ENCODE data around the gene ZER1.
"Not testable (repeated sequence)": the region's sequence is repeated elsewhere in the genome, so short reads cannot be mapped to it uniquely, and the experiment has no call there.

Gene ZER1

GRCh38 chr9:128713941-128714573 is 57.7 kb downstream of the ZER1 start:
- no peak for DNase-seq

DNA sequence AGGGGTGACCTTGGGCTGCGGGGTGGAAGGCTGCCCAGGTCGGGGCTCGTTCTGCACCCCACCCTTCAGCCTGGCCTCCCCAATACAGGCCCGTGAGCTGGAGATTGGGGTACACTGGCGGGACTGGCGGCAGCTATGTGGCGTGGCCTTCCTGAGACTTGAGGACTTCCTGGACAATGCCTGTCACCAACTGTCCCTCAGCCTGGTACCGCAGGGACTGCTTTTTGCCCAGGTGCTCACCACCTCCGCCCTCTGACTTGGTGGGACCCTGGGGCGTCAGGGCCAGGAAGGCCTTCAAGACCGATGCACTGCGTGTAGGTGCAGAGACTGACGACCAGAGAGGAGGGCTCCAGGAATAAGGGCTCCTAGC is 58.3 kb downstream of the ZER1 start:
- no peak for DNase-seq

GRCh38 chr9:128712451-128713410 is 59.0 kb downstream of the ZER1 start:
- DNase-seq = no peak

DNA sequence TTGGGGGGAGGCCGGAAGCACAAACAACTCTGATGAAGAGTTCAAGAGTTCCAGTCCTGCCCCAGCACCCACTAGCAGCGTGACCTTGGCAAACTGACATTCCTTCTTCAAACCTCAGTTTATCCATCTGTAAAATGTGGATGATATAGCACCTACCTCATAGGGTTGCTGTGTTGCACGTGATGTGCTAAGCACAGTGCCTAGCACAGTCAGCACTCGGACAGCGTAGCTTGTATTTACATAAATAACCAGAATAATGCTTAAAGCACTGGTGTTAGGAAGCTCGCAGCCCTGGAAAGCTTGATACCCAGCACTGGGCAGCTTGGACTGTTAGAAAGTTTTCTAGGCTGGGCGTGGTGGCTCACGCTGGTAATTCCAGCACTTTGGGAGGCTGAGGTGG is 64.3 kb downstream of the ZER1 start:
- no peak for DNase-seq

DNA sequence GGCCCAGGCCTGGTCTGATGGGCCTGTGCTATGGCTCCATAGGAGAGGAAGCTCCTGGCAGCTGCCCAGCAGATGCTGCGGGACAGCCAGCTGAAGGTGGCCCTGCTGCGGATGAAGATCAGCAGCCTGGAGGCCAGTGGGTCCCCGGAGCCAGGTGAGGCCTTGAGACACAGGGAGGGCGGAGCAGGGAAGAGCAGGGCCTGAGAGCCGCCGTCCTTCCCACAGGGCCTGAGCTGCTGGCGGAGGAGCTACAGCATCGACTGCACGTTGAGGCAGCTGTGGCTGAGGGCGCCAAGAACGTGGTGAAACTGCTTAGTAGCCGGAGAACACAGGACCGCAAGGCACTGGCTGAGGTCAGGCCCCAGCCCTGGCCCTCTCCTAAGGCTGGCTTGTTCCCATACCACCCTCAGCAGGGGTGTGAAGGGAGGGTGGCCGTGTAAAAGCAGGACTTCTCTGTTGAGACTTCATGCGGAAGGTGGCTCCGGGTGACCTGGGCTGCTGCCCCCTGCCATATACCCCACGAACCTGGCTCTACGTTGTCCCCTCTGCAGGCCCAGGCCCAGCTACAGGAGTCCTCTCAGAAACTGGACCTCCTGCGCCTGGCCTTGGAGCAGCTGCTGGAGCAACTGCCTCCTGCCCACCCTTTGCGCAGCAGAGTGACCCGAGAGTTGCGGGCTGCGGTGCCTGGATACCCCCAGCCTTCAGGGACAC is 64.9 kb downstream of the ZER1 start:
- no peak for DNase-seq

DNA sequence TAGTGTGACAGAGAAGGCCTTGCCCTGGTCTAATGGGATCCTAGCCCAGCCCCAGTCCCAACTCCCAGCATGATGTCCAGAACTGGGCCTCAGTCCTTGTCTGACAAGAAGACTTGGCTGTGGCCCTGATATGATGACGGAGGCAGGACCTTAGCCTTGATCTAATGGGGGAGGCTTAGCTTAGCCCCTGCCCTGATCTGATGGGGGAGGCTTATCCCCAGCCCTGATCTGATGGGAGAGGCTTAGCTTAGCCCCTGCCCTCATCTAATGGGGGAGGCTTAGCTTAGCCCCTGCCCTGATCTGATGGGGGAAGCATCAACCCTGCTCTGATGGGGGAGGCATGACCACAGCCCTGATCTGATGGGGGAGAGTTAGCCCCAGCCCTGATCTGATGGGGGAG is 65.7 kb downstream of the ZER1 start:
- DNase-seq = no peak

DNA sequence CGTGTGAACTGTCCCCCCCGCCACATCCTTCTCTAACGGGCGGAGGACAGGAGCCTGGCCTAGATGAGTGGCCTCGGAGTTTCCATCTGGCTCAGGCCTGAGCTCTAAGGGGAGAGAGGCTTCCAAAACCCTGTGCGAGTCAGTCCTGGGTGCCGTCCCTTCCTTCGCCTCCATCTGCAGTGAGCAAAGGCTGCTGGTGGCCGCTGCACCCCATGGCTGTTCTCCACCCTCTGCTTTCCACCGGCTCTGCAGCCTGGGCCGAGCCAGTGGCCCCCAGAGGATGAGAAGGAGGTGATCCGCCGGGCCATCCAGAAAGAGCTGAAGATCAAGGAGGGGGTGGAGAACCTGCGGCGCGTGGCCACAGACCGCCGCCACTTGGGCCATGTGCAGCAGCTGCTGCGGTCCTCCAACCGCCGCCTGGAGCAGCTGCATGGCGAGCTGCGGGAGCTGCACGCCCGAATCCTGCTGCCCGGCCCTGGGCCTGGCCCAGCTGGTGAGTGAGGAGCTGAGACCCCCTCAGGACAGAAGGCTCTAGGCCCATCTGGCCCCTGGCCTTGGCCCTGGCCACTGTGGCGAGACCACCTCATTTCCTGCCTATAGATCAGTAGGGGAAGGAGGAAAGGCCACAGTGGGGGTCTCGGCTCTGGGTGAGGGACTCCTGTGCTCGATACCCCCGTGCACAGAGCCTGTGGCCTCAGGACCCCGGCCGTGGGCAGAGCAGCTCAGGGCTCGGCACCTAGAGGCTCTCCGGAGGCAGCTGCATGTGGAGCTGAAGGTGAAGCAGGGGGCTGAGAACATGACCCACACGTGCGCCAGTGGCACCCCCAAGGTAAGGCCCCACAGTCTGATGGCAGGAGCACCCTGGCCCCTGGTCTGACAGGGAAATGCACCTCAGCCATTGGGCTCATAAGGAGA is 66.4 kb downstream of the ZER1 start:
- no peak for DNase-seq

DNA sequence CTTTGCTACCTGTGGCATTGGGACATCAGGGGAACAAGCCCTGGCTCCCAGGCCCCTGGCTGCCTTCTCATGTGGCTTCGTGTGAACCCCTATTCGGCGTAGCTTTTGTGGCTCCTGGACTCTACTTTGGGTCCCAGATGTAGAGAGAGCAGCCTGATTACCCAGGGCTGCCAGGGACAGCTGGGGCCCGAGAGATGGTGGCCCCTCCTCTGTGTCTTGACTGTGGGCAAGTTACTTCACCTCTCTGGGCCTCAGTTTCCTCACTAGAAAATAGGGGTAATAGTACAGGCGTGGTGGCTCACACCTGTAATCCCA is 67.4 kb downstream of the ZER1 start:
- no peak for DNase-seq

- DNase-seq = no peak
These were observed 67.9 kb downstream of the ZER1 start for GRCh38 chr9:128703616-128704355.

DNA sequence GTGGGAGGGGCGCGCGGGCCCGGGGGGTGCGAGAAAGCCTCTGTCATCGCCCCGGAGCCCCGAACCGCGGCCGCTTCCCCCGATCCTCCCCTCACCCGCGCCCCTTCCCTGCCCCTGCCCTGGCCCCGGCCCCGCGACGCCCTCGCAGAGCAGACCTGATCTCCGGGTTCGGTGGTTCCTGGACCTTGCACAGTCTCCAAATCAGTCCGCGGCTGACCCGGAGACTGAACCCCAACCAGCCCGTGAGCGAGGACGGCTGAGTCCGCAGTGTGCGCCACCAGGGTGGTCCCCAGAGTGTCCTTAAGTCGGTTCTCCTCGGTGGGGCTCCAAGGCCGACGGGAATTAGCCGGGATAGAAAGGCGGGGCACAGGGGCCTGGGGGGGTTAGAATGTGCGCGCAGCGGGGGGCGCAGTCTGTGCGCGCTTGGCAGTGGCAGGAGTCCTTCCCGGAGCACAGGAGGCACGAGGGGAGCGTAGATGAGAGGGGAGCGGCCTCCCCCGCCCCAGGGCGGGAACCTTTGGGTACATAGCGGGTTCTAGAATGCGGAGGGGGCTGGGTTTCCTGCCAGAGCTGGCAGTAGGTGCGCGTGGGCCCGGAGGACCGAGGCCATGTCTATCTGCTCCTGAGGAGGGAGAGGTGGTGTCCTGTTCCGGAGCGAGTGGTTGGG is 68.6 kb downstream of the ZER1 start:
- DNase-seq = peak in 2 of 6 experiments; percentile 28 to 57

- DNase-seq = peak; percentile 54 to 88 (median 76)
These were observed 69.2 kb downstream of the ZER1 start, which contains the start of gene PKN3 for GRCh38 chr9:128702445-128702948. PKN3 (plus strand) TSS chr9:128702503; CDS start chr9:128702916, 413 bp downstream.

DNA sequence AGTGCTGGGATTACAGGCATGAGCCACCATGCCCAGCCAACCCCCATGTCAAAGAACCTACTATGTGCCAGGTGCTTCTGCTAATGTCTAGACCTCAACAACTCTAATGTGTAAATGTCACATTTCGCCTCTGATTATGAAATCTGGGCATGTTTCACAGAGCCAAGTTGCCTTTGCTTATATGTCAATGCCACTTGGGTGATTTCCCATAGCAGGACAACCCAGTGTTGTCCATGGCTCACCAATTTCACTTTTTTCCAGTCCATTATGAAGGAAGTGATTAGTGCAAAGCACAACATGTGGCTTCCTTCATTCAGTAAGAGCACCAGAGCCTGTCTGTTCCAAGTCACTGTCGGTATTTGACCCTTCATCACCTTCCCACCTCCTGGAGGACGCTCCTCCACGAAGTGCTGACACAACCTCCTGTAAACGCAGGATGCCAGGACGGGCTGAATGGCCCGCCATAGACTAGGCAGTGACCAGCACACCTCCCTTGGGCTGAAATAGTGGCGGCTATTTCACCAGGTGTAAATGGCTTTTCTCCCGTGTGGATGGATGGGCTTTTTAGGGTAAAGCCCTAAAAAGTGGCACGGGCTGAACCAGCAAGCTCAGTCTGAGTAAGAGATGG is 70.4 kb downstream of the ZER1 start:
- no peak for DNase-seq

DNA sequence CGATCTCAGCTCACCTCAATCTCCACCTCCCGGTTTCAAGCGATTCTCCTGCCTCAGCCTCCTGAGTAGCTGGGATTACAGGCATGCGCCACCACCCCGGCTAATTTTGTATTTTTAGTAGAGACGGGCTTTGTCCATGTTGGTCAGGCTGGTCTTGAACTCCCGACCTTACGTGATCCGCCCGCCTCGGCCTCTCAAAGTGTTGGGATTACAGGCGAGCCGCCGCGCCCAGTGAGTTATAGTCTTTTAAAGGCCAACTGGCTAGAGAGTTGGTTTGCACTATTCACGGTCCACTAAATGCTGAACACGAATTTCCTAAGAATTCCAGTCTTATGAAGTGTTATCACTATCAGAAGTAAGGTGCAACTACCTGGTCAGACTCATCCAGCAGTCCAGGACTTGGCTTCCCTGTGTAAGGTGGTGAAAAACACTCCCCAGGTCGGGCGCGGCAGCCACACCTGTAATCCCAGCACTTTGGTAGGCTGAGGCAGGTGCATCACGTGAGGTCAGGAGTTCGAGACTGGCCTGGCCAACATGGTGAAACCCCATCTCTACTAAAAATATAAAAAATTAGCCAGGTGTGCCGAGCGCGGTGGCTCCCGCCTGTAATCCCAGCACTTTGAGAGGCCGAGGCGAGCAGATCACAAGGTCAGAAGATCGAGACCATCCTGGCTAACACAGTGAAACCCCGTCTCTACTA is 72.5 kb downstream of the ZER1 start:
- not testable (repeated sequence) for DNase-seq

GRCh38 chr9:128696923-128697707 is 74.6 kb downstream of the ZER1 start:
- DNase-seq = no peak

DNA sequence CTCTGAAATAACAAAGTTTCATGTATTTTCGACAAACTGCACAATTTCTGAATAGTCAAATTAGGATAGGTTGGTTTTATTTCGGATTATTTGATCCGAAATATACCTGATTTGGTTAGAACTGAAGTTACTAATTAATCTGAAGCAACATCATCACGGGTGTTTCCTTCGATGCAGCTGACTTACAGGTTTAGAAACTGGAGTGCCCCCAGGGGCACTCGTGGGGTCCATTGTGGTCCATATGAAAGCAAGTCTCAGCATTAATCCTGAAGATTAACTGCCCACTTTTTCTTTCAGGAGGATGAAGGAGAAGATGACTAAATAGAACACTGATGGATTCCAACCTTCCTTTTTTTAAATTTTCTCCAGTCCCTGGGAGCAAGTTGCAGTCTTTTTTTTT is 77.4 kb downstream of the ZER1 start:
- DNase-seq = no peak

DNA sequence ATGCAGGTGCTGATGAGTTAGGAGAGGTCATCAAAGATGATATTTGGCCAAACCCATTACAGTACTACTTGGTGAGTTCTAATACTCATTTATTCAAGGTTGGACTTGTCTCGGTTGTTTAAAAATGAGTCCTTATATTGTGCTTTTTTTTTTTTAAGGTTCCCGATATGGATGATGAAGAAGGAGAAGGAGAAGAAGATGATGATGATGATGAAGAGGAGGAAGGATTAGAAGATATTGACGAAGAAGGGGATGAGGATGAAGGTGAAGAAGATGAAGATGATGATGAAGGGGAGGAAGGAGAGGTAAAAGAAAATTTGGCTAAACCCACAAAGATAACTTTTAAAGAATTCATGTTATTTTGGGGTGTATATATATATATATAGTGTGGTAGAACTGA is 78.0 kb downstream of the ZER1 start:
- DNase-seq = not testable (repeated sequence)

GRCh38 chr9:128690684-128691034 is 81.1 kb downstream of the ZER1 start:
- DNase-seq = no peak

- DNase-seq = peak; percentile 23 to 59 (median 40)
These were observed 81.7 kb downstream of the ZER1 start for GRCh38 chr9:128689820-128690683.

Data from stimulated activated naive CD4-positive, alpha-beta T cell (primary cell).